ENCODE data around the gene HBG1. TPM values are rescaled to one million over a fixed set of nuclear protein-coding genes. Genes with fewer than 3 reads are reported as not detected.

The HBG1 gene
- total and polyA plus RNA-seq, 2 of the 8 experiments (the other 6 are each of a cell fraction or from before 2014, with no cell fraction given), result 0.26 TPM; not detected in 1

- Histone ChIP-seq H3K79me1 (ENCODE audit: low read depth, low read length) (no peaks in the 10 kb centered on the region), H2BK15ac (ENCODE audit: low read length) (no peak overlapping the region), H2AFZ (ENCODE audit: low read length) (no peak overlapping the region), H4K8ac (ENCODE audit: extremely low read depth, insufficient read depth, low read length) (no peak overlapping the region), H2BK20ac (ENCODE audit: low read length) (no peak overlapping the region), H4K91ac (replicated peaks; ENCODE audit: insufficient read length, low read length) (no peak overlapping the region), H2AK5ac (ENCODE audit: low read depth, low read length) (no peak overlapping the region), H2BK120ac (replicated peaks; ENCODE audit: low read depth, low read length) (no peak overlapping the region), H2BK12ac (ENCODE audit: low read depth, low read length) (no peak overlapping the region), H3K9ac (replicated peaks in 1 of 4; ENCODE audit: extremely low read depth in 1 of 4, low read depth in 3 of 4, low read length in 3 of 4) (no peak overlapping the region), H3K36me3 (ENCODE audit: control insufficient read depth in 2 of 4, insufficient read depth in 4 of 4, low read length in 3 of 4) (no peaks in the 10 kb centered on the region), H3K18ac (ENCODE audit: extremely low read depth, low read length) (no peak overlapping the region), H3K4me1 (replicated peaks in 1 of 4; ENCODE audit: control insufficient read depth in 3 of 4, insufficient read depth in 4 of 4, low read length in 3 of 4) (no peaks in the 10 kb centered on the region), H3K4me2 (ENCODE audit: insufficient read depth in 1 of 2, low read depth in 2 of 2, low read length in 2 of 2) (no peak overlapping the region), H3K79me2 (ENCODE audit: control insufficient read depth in 1 of 2, insufficient read depth in 2 of 2, low read length in 2 of 2) (no peaks in the 10 kb centered on the region), H3K56ac (replicated peaks; ENCODE audit: insufficient read length, low read depth, low read length) (no peak overlapping the region), H3K4ac (replicated peaks; ENCODE audit: insufficient read length, low read depth, low read length) (no peak overlapping the region), H4K5ac (ENCODE audit: insufficient read length, low read depth, low read length) (no peak overlapping the region), H3K23ac (ENCODE audit: insufficient read length) (no peak overlapping the region), H3K9me3 (ENCODE audit: insufficient read depth in 2 of 2, low read depth in 1 of 2, low read length in 1 of 2) (peaks cover 4 to 6% of the 10 kb centered on the region in 2 experiments; a peak in 2 of 4 replicates), H3K27ac (ENCODE audit: low read depth, low read length) (no peak overlapping the region), H3K27me3 (replicated peaks in 1 of 4; ENCODE audit: control insufficient read depth in 3 of 4, extremely low read depth in 1 of 4, insufficient read depth in 3 of 4, low read length in 3 of 4) (no peaks in the 10 kb centered on the region), H3K4me3 (ENCODE audit: extremely low read depth in 1 of 4, insufficient read depth in 2 of 4, low read depth in 3 of 4, low read length in 4 of 4) (no peak overlapping the region), H2BK5ac (ENCODE audit: low read depth, low read length) (no peak overlapping the region), H4K20me1 (replicated peaks in 1 of 2; ENCODE audit: control insufficient read depth in 1 of 2, insufficient read depth in 2 of 2, low read length in 2 of 2) (no peaks in the 10 kb centered on the region), H3K23me2 (ENCODE audit: low read depth, low read length) (no peaks in the 10 kb centered on the region), H3K14ac (ENCODE audit: insufficient read length) (no peak overlapping the region)
- TF ChIP-seq CHD1 (IDR thresholded peaks at IDR 0.05; ENCODE audit: low read depth, low read length) (no peak), GABPA (IDR thresholded peaks at IDR 0.05; ENCODE audit: borderline replicate concordance, insufficient read depth, low read length) (no peak), YY1 (IDR thresholded peaks at IDR 0.05; ENCODE audit: low read depth, low read length) (no peak), TAF7 (optimal IDR thresholded peaks at IDR 0.05; ENCODE audit: borderline replicate concordance, low read depth, low read length) (no peak), EGR1 (IDR thresholded peaks at IDR 0.05; ENCODE audit: borderline replicate concordance, low read depth, low read length) (no peak), SIX5 (IDR thresholded peaks at IDR 0.05; ENCODE audit: low read depth, low read length) (no peak)
- FAIRE-seq (no peak), DNase-seq (ENCODE audit: low read depth in 1 of 2, low spot score in 2 of 2) (no peak)
- POLR2A ChIA-PET (ENCODE audit: partially characterized antibody), result no interaction called here
- CTCF ChIA-PET (ENCODE audit: partially characterized antibody), result no interaction called here
- 82% methylated on average over 6 of the region's 6 CpGs; no CpG with 5 or more reads in 1 of the 2 experiments for WGBS, 2 experiments (ENCODE audit: extremely low coverage in 1 of 2, insufficient coverage in 1 of 2, insufficient read length in 1 of 2, insufficient replicate concordance in 2 of 2, low coverage in 1 of 2, low lambda C conversion rate in 2 of 2, missing lambda C conversion rate in 1 of 2)
Measured at GRCh38 chr11:5223146-5223545, 26.5 kb downstream of the HBG1 start.

Data from H1 (cell line).